ENCODE measurements around the gene CCL1.

- TF ChIP-seq POLR2A (IDR thresholded peaks at IDR 0.05) (no peak), CTCF (IDR thresholded peaks at IDR 0.05) (no peak)
Measured at GRCh38 chr17:34391241-34391640, 28.2 kb upstream of the CCL1 start.

Measured in body of pancreas (tissue), 4 donors.